Measurements from ENCODE around the gene SCAI.
"Not testable (repeated sequence)": the region's sequence is repeated elsewhere in the genome, so short reads cannot be mapped to it uniquely, and the experiment has no call there.

SCAI gene

GRCh38 chr9:125049212-125050049 lies 93.9 kb downstream of the SCAI start:
- no peak overlapping the region for H3K27ac ChIP-seq
- H3K4me1 ChIP-seq = no peaks in the 10 kb centered on the region
- no peak overlapping the region for H3K4me3 ChIP-seq
- peaks cover 5% of the 10 kb centered on the region; the same call in 1 of the 2 replicates for H3K9me3 ChIP-seq
- no peak overlapping the region for H3K9ac ChIP-seq
- no peaks in the 10 kb centered on the region for H4K20me1 ChIP-seq
- H3K27me3 ChIP-seq = no peaks in the 10 kb centered on the region
- H3K4me2 ChIP-seq = no peak overlapping the region
- no peak for TF ChIP-seq Cebpa-rat (IDR thresholded peaks at IDR 0.05)
- H3K36me3 ChIP-seq = peaks cover 48% of the 10 kb centered on the region

DNA sequence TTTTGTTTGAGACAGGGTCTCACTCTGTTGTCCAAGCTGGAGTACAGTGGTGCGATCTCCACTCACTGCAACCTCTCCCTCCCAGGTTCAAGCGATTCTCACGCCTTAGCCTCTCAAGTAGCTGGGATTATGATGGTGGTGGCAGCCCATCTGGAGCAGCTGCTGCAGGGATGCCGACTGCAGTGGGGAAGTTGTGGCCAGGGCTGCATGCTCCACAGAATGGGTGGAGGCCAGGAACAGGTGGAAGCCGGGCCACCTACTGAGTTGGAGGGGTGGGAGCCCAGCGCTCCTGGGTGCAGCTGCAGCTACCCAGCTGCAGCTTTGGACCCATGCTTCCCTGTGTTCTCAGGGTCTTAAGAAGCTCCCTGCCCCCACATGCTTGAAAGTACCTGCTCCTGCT lies 99.7 kb downstream of the SCAI start:
- Histone ChIP-seq H3K4me3 (no peak overlapping the region), H3K4me2 (no peak overlapping the region), H4K20me1 (no peaks in the 10 kb centered on the region), H3K9me3 (peaks cover 5% of the 10 kb centered on the region; the same call in 1 of the 2 replicates), H3K9ac (no peak overlapping the region), H3K4me1 (no peaks in the 10 kb centered on the region), H3K27ac (no peak overlapping the region), H3K36me3 (peaks cover 35% of the 10 kb centered on the region), H3K27me3 (no peaks in the 10 kb centered on the region)
- TF ChIP-seq Cebpa-rat (IDR thresholded peaks at IDR 0.05) = no peak

- H3K9me3 ChIP-seq = peaks cover 5% of the 10 kb centered on the region; the same call in 1 of the 2 replicates
- no peak overlapping the region for H3K4me3 ChIP-seq
- no peak overlapping the region for H3K9ac ChIP-seq
- no peak for TF ChIP-seq Cebpa-rat (IDR thresholded peaks at IDR 0.05)
- no peaks in the 10 kb centered on the region for H4K20me1 ChIP-seq
- no peaks in the 10 kb centered on the region for H3K4me1 ChIP-seq
- H3K27ac ChIP-seq = no peak overlapping the region
- H3K4me2 ChIP-seq = no peak overlapping the region
- no peaks in the 10 kb centered on the region for H3K27me3 ChIP-seq
- H3K36me3 ChIP-seq = peaks cover 31% of the 10 kb centered on the region
Measured at GRCh38 chr9:125043148-125043547, 100.2 kb downstream of the SCAI start.

DNA sequence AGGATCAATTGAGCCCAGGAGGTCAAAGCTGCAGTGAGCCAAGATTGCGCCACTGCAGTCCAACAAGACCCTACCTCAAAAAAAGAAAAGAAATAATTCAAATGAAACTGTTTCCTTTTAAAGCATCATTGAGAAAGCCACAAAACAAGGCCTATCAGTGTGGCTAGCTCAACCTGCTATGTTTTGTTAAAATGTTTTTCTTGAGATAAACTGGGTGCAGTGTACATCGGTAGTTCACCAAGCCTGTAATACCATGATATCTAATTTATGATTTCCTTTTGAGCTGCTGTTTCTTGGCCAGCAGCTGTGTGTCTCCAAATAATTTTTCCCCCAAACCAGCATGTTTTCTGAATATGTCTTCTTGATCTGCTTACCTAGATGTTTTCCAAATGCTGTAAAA lies 105.2 kb downstream of the SCAI start:
- H3K4me2 ChIP-seq = no peak overlapping the region
- no peak overlapping the region for H3K27ac ChIP-seq
- no peak overlapping the region for H3K4me3 ChIP-seq
- H3K27me3 ChIP-seq = no peaks in the 10 kb centered on the region
- peaks cover 11% of the 10 kb centered on the region; the same call in 1 of the 2 replicates for H3K36me3 ChIP-seq
- no peaks in the 10 kb centered on the region for H3K9me3 ChIP-seq
- no peak overlapping the region for H3K9ac ChIP-seq
- no peaks in the 10 kb centered on the region for H3K4me1 ChIP-seq
- TF ChIP-seq Cebpa-rat (IDR thresholded peaks at IDR 0.05) = no peak
- no peaks in the 10 kb centered on the region for H4K20me1 ChIP-seq

DNA sequence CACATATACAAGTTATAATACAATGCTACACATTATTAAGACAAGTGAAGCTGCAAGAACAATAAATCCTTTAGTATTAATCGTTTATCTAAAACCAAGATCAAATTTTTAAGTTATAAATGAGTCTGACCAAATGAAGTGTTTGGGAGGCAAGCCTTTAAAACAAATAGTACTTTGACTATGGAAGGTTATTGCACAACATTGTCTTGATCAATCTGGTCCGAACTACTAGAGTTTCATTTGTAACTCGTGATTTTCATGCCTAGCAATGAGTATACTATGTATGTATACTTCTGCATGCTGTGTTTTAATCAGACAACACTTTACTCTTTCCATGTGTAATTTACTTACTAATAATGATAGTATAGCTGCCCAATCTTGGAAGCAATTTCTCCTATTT lies 115.3 kb downstream of the SCAI start:
- Histone ChIP-seq H3K4me2 (no peak overlapping the region), H3K9ac (no peak overlapping the region), H3K27me3 (no peaks in the 10 kb centered on the region), H3K9me3 (no peaks in the 10 kb centered on the region), H4K20me1 (peaks cover 7% of the 10 kb centered on the region; the same call in 1 of the 2 replicates), H3K27ac (no peak overlapping the region), H3K4me3 (no peak overlapping the region), H3K36me3 (peaks cover 51% of the 10 kb centered on the region), H3K4me1 (no peaks in the 10 kb centered on the region)
- TF ChIP-seq Cebpa-rat (IDR thresholded peaks at IDR 0.05) = no peak

- TF ChIP-seq Cebpa-rat (IDR thresholded peaks at IDR 0.05) = no peak
- Histone ChIP-seq H3K4me1 (no peaks in the 10 kb centered on the region), H3K27ac (no peak overlapping the region), H4K20me1 (no peaks in the 10 kb centered on the region), H3K9ac (no peak overlapping the region), H3K27me3 (no peaks in the 10 kb centered on the region), H3K36me3 (peaks cover 58% of the 10 kb centered on the region), H3K4me2 (no peak overlapping the region), H3K9me3 (no peaks in the 10 kb centered on the region), H3K4me3 (no peak overlapping the region)
Measured at GRCh38 chr9:125024917-125025316, 118.4 kb downstream of the SCAI start.

DNA sequence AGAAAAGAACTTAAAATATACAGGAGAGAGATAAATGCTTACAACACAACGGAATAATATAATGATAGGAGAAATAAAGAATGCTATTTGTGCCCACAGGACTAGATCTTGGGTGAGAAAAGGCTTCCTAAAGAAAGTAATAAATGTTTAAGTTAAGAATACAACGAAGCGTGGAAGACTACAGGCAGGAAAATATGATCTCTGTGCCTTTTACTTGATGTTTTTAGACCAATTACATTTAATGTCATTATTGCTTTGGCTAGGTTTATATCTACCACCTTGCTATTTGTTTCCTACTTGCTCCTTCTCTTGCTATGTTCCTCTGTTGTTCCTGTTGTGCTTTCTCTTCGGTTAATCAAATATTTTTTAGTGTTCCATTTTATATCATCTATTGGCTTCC lies 122.3 kb downstream of the SCAI start:
- no peak overlapping the region for H3K4me2 ChIP-seq
- no peak for TF ChIP-seq Cebpa-rat (IDR thresholded peaks at IDR 0.05)
- peaks cover 42% of the 10 kb centered on the region for H3K36me3 ChIP-seq

GRCh38 chr9:125015655-125016054 lies 127.7 kb downstream of the SCAI start:
- not testable (repeated sequence) for H3K4me1 ChIP-seq, H3K9me3 ChIP-seq, H3K27ac ChIP-seq, H3K9ac ChIP-seq, H4K20me1 ChIP-seq, H3K4me3 ChIP-seq, H3K27me3 ChIP-seq, H3K4me2 ChIP-seq
- H3K36me3 ChIP-seq = peaks cover 16% of the 10 kb centered on the region

More for the DNA sequence above, 122.3 kb downstream of the SCAI start:
- H3K27ac ChIP-seq = no peak overlapping the region
- no peaks in the 10 kb centered on the region for H3K9me3 ChIP-seq
- no peak overlapping the region for H3K9ac ChIP-seq
- H4K20me1 ChIP-seq = no peaks in the 10 kb centered on the region
- no peaks in the 10 kb centered on the region for H3K4me1 ChIP-seq
- no peaks in the 10 kb centered on the region for H3K27me3 ChIP-seq
- H3K4me3 ChIP-seq = no peak overlapping the region

GRCh38 chr9:125012013-125012412 lies 131.3 kb downstream of the SCAI start:
- H3K9ac ChIP-seq, H3K9me3 ChIP-seq, H3K4me1 ChIP-seq, H3K27me3 ChIP-seq, H4K20me1 ChIP-seq, H3K4me2 ChIP-seq, H3K4me3 ChIP-seq, H3K27ac ChIP-seq: not testable (repeated sequence)
- H3K36me3 ChIP-seq = peaks cover 29% of the 10 kb centered on the region

DNA sequence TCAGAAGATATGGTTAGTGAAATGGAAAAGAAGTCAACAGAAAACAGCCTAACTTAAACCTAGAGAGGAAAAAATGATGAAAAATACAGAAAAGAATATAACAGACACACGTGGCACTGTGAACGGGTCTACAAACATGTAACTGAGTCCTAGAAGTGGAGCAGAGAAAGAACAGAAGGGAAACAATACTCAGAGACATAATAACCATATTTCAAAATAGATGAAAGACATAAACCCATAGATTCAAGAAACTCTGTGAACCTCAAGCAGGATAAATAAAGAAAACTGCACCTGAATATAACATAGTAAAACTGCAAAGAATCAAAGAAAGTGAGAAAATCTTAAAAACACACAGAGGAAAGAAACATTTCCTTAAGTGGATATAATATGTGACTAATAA lies 134.7 kb downstream of the SCAI start:
- H3K27me3 ChIP-seq = no peaks in the 10 kb centered on the region

More for the DNA sequence above, 134.7 kb downstream of the SCAI start:
- Histone ChIP-seq H3K4me1 (no peaks in the 10 kb centered on the region), H3K9ac (no peak overlapping the region), H3K4me2 (no peak overlapping the region), H3K27ac (no peak overlapping the region), H3K9me3 (no peaks in the 10 kb centered on the region), H4K20me1 (no peaks in the 10 kb centered on the region), H3K4me3 (no peak overlapping the region), H3K36me3 (peaks cover 45% of the 10 kb centered on the region)
- no peak for TF ChIP-seq Cebpa-rat (IDR thresholded peaks at IDR 0.05)

All from BLaER1 (cell line).